Uterus (tissue), 4 donors: ENCODE data around the gene IRF2BPL. TPM values are rescaled to one million over a fixed set of nuclear protein-coding genes. Genes with fewer than 3 reads are reported as not detected.

ENCODE experiments used
- DNase-seq, 2 donors: peaks; one replicate each; pipeline ENCODE4 v3.0.0-alpha.2; 2019 to 2020
- H3K27ac ChIP-seq, 2 donors: fragments of 200-600 bp; sonication (generic); 1 replicate in 1 of 2; 2 replicates in 1 of 2; pipeline ENCODE4 v1.5.1; 2016 to 2018
- H3K27me3 ChIP-seq, 2 donors: fragments of 200-600 bp; sonication (generic); one replicate each; pipeline ENCODE4 v1.5.1; 2018 to 2019; ENCODE audit warnings: control low read depth in 1 of 2
- H3K36me3 ChIP-seq, 2 donors: fragments of 200-600 bp; sonication (generic); one replicate each; pipeline ENCODE4 v1.5.1; 2019; ENCODE audit warnings: control low read depth in 1 of 2
- H3K4me1 ChIP-seq, 2 donors: fragments of 200-600 bp; sonication (generic); one replicate each; pipeline ENCODE4 v1.5.1; 2018 to 2019; ENCODE audit warnings: control low read depth in 1 of 2
- H3K4me3 ChIP-seq, 2 donors: fragments of 200-600 bp; sonication (generic); 1 replicate in 1 of 2; 2 replicates in 1 of 2; pipeline ENCODE4 v1.5.1; 2018 to 2019; ENCODE audit warnings: mild to moderate bottlenecking in 1 of 2
- H3K9me3 ChIP-seq, 2 donors: fragments of 200-600 bp; sonication (generic); one replicate each; pipeline ENCODE4 v1.5.1; 2019; ENCODE audit warnings: control low read depth in 1 of 2
- CTCF ChIP-seq, 4 experiments: fragments of 200-600 bp in 2 of 4; fragments of 450-650 bp in 2 of 4; sonication (generic) in 2 of 4; IDR thresholded peaks; one replicate each; pipeline ENCODE4 v1.5.1; 2016 to 2019; ENCODE audit warnings: antibody characterized with exemption in 4 of 4, mild to moderate bottlenecking in 2 of 4, moderate library complexity in 1 of 4
- POLR2A ChIP-seq, 2 donors: fragments of 450-650 bp; IDR thresholded peaks; one replicate each; pipeline ENCODE4 v1.6.1; 2016; ENCODE audit warnings: antibody characterized with exemption in 2 of 2, mild to moderate bottlenecking in 1 of 2, moderate library complexity in 1 of 2
- intact Hi-C: fragments of 100-400 bp; cut with DNase I; formaldehyde crosslinking; loops from one replicate; pipeline ENCODE4 v1.15.1; 2023; ENCODE audit warnings: low total_unique reads
- total RNA-seq, 4 donors: library from RNA; depleted of rRNA in 3 of 4; stranded (reverse); fragments of >200 nt in 3 of 4; gene quantifications; one replicate each; pipeline versions ENCODE4 v1.1.0 to v1.2.4, GENCODE V29; 2014 to 2023
- donor health status: DM: yes; HTN: yes; CAD: no.

The IRF2BPL gene
- total RNA-seq, 4 donors from 2014 or later = 15.6 to 60.8 (median 36.6) TPM

DNA sequence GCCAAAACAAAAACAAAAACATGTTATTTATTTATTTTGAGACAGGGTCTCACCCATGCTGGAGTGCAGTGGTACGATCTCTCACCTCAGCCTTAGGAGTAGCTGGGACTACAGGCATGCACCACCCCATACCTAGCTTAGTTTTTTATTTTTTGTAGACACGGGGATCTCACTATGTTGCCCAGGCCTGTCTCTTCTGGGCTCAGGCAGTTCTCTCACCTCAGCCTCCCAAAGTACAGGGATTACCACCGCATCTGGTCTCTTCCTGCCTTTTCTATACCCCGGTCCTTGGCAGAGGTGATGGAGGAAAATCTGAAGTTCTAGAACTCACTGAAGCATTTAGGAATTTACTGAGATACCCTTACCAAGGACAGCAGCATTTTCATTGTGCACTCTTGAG is 6.8 kb upstream of the IRF2BPL start:
- Histone ChIP-seq H3K27ac (peak overlapping the region; percentile 98 to 100), H3K27me3 (no peaks in the 10 kb centered on the region), H3K36me3 (no peaks in the 10 kb centered on the region), H3K9me3 (no peaks in the 10 kb centered on the region), H3K4me3 (no peak overlapping the region), H3K4me1 (peaks cover 23 to 27% of the 10 kb centered on the region in 2 donors)
- DNase-seq = no peak
- TF ChIP-seq CTCF (IDR thresholded peaks at IDR 0.05) (no peak), POLR2A (IDR thresholded peaks at IDR 0.05) (no peak)
- intact Hi-C loops = no loop called here

GRCh38 chr14:77033622-77034589 is 5.4 kb upstream of the IRF2BPL start:
- TF ChIP-seq POLR2A (IDR thresholded peaks at IDR 0.05) (peak in 1 of 2 donors; percentile 46), CTCF (IDR thresholded peaks at IDR 0.05) (no peak)
- H3K27me3 ChIP-seq = no peaks in the 10 kb centered on the region
- peak overlapping the region; percentile 56 to 75 for H3K4me3 ChIP-seq
- H3K27ac ChIP-seq = peak overlapping the region; percentile 98 to 100
- no peaks in the 10 kb centered on the region for H3K9me3 ChIP-seq
- intact Hi-C loops = no loop called here
- no peaks in the 10 kb centered on the region for H3K36me3 ChIP-seq
- peak; percentile 84 to 86 for DNase-seq
- peaks cover 27 to 32% of the 10 kb centered on the region in 2 donors for H3K4me1 ChIP-seq

GRCh38 chr14:77032844-77033621 is 4.5 kb upstream of the IRF2BPL start:
- Histone ChIP-seq H3K9me3 (no peaks in the 10 kb centered on the region), H3K4me3 (peak overlapping the region; percentile 56 to 75), H3K27me3 (no peaks in the 10 kb centered on the region), H3K36me3 (no peaks in the 10 kb centered on the region), H3K4me1 (peaks cover 21 to 32% of the 10 kb centered on the region in 2 donors), H3K27ac (peak overlapping the region; percentile 98 to 100)
- intact Hi-C loops = no loop called here
- TF ChIP-seq POLR2A (IDR thresholded peaks at IDR 0.05) = peak; percentile 16 to 68
- TF ChIP-seq CTCF (IDR thresholded peaks at IDR 0.05) = peak; percentile 5 to 34 (median 13)
- peak; percentile 94 to 98 for DNase-seq

- no peak for DNase-seq
- Histone ChIP-seq H3K4me1 (peaks cover 16 to 32% of the 10 kb centered on the region in 2 donors), H3K27me3 (no peaks in the 10 kb centered on the region), H3K27ac (peak overlapping the region; percentile 98 to 100), H3K9me3 (no peaks in the 10 kb centered on the region), H3K36me3 (no peaks in the 10 kb centered on the region), H3K4me3 (peak overlapping the region; percentile 31 to 75)
- TF ChIP-seq CTCF (IDR thresholded peaks at IDR 0.05) (no peak), POLR2A (IDR thresholded peaks at IDR 0.05) (no peak)
- intact Hi-C loops = no loop called here
Observed at GRCh38 chr14:77032491-77032843, 4.0 kb upstream of the IRF2BPL start.
